HG03139 (cell line): Measurements from ENCODE around the gene PRR20D.
"Not testable (repeated sequence)": the region's sequence is repeated elsewhere in the genome, so short reads cannot be mapped to it uniquely, and the experiment has no call there.

Experiments used
- ATAC-seq: cut with Tn5 transposase; IDR thresholded peaks from one replicate; pipeline ENCODE4 v1.9.1; 2021; ENCODE audit not compliant: unreplicated experiment

Gene PRR20D

DNA sequence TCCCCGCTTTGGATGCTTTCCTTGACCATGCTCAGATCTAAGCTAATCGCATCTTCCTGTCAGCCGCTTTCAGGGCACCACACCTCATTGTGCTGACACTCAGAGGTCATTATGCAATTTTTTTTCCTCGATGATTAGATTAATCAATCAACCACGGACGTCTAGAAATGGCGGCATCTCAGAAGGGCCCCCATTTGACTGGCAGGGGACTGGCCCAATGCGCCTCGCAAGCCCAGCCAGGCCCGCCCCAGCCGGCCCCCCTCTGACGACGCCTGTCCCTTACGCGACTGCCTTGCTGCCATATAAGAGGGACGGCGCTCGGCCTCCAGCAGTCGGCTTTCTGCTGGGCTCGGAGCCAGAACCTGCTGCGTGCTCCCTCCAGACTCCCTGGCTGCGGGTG lies at the start of gene PRR20D:
Gene PRR20D (plus strand): TSS at position 301 of the 400 bp plus-strand sequence. CDS start 387 bp downstream, outside the sequence.
- not testable (repeated sequence) for ATAC-seq

DNA sequence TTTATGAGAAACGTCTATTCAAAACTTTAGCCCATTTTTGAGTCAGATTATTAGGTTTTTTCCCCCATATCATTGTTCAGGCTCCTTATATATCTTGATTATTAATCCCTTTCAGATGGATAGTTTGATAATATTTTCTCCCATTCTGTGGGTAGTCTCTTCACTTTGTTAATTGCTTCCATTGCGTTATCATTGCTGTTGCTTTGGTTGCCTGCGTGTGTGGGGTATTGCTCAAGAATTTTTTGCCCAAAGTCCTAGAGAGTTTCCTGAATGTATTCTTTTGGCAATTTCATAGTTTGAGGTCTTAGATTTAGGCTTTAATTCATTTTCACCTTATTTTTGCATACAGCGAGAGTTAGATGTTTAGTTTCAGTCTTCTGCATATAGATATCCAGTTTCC lies 45.5 kb upstream of the PRR20D start:
- ATAC-seq = no peak

DNA sequence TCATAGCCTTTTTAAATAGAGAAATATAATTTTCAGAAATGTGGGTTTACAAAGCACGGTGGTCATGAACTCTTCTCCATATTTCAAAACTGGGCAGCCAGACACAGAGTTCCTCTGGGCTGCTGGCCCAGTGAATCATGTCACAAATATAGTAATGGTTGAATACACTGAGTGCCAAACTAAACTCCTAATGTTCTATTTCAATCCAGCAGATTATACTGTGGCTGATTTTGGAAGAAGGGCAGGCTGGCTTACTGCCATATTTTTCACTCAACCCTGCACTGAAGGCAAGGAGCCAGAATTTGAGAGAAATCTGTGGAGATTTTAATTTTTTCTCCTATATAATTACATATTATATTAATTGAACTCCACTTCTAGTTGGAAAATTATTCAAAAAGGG lies 36.8 kb upstream of the PRR20D start:
- ATAC-seq = no peak

DNA sequence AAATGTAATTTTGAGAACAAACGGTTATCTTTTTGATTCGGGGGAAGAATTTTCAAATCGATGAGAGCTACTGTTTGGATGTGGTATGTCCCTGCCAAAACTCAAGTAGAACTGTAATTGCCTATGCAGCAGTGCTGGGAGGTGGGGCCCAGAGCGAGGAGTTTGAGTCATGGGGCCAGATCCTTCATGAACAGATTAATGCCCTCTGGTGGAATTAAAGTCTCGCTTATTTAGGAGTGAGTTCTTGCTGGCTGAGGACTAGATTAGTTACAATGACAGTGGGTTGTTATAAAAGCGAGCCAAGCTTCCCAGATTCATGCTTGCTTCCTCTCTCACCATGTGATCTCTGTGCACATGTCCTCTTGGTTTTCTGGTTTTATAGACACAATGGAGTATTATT lies 31.5 kb upstream of the PRR20D start:
- no peak for ATAC-seq

DNA sequence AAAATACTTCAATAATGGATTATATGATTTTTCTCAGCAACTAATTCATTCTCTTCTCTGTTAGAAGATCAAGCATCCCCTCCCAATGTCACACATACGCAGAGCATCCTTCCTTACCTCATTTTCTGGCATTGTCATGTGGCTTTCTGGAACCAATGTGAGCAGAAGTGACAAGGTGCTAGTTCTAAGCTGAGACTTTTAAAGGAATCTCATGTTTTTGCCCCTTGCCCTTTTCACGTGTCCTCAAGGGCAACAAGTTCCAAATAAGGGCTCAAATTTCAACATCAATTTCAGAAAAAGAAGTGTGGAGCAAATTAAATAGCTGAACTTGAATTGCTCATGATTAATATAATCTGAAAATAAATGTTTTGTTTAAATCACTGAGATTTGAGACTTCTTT lies 24.3 kb upstream of the PRR20D start:
- ATAC-seq = no peak

DNA sequence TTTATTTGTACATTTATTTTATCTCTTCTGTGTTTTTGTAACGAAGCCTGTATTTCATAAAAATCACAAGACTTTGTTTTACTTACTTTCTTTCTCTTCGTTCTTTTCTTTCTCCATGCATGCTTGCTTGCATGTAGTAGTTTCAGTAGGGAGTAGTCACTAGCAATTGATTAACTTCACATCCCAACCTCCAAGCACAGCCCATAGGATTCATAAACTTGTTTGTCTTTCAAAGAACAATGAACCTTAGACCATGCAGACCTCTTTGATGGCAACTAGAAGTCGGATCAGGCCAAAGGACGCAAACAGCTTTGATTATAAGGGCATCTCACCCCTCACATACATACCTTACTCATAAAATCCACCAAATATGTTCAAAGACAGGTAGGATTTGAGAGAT lies 22.8 kb upstream of the PRR20D start:
- ATAC-seq = no peak

DNA sequence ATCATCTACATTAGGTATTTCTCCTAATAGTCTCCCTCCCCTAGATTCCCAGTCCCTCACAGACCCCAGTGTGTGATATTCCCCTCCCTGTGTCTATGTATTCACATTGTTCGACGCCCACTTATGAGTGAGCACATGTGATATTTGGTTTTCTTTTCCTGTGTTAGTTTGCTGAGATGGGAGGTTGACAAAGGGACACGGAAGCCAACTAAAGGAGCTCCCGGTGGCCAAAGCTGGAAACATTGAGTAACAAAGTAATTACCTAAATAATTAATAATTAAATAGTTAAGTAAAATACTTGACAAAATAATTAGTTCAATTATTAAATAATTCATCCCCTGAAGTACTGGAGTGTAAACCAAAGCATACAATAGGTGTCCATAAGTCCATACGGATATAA lies 21.4 kb upstream of the PRR20D start:
- no peak for ATAC-seq

DNA sequence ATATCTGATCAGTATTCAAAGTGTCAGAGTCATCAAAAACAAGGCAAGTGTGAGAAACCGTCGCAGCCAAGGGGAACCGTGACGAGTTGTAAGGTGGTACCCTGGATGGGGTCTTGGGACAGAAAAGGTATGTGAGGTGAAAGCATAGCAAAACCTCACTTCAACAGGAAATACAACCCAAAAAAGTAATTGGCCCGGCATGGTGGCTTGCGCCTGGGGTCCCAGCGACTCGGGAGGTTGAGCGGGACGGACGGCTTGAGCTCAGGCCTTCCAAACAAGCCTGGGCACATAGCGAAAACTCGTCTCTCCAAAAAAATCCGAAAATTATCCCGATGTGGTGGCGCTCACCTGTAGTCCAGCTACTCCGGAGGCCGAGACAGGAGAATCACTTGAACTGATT lies 20.7 kb upstream of the PRR20D start:
- ATAC-seq = not testable (repeated sequence)

DNA sequence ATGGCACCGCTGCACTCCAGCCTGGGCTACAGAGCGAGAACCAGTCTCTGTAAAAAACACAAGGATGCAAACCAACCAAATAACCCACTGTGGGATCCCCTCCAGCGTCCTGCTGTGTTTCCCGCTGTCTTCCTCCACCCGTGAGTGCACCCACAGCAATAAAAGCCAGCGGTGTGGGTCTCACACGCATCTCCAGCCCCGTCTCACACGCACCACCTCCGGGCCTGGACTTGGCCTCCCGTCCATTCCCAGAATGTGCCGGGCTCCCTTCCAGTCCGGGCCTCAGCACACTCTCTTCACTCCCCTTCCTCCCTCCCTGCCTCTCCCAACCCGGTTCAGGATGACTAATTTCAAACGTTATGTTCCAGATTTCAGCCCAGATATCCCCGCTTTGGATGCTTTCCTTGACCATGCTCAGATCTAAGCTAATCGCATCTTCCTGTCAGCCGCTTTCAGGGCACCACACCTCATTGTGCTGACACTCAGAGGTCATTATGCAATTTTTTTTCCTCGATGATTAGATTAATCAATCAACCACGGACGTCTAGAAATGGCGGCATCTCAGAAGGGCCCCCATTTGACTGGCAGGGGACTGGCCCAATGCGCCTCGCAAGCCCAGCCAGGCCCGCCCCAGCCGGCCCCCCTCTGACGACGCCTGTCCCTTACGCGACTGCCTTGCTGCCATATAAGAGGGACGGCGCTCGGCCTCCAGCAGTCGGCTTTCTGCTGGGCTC lies 20.0 kb upstream of the PRR20D start, which contains the start of gene PRR20A:
Gene PRR20A (plus strand): TSS at position 684 of the 734 bp plus-strand sequence. CDS start 387 bp downstream, outside the sequence.
- not testable (repeated sequence) for ATAC-seq

DNA sequence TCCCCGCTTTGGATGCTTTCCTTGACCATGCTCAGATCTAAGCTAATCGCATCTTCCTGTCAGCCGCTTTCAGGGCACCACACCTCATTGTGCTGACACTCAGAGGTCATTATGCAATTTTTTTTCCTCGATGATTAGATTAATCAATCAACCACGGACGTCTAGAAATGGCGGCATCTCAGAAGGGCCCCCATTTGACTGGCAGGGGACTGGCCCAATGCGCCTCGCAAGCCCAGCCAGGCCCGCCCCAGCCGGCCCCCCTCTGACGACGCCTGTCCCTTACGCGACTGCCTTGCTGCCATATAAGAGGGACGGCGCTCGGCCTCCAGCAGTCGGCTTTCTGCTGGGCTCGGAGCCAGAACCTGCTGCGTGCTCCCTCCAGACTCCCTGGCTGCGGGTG lies 13.2 kb upstream of the PRR20D start, which contains the start of gene PRR20B:
Gene PRR20B (plus strand): TSS at position 301 of the 400 bp plus-strand sequence. CDS start 387 bp downstream, outside the sequence.
- ATAC-seq = not testable (repeated sequence)

DNA sequence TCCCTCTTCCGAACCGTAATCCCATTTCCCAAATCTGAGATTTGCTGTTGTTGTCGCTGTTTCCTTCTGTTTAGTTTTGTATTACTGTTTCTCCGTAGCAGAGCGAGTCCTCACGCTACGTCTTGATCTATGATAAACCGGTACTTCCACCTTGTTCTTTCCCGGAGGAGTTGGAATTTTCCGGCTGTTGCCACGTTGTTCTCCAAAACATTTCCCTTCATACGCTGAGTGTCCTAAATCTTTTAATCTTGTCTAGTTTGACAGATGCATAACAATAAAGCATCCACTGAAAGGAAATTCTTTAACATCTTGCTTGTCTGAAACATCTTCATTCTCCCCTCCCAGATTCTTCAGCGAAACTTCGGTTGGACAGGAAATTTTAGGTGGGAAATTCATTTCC lies 12.3 kb upstream of the PRR20D start:
- not testable (repeated sequence) for ATAC-seq

DNA sequence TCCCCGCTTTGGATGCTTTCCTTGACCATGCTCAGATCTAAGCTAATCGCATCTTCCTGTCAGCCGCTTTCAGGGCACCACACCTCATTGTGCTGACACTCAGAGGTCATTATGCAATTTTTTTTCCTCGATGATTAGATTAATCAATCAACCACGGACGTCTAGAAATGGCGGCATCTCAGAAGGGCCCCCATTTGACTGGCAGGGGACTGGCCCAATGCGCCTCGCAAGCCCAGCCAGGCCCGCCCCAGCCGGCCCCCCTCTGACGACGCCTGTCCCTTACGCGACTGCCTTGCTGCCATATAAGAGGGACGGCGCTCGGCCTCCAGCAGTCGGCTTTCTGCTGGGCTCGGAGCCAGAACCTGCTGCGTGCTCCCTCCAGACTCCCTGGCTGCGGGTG lies 6.7 kb upstream of the PRR20D start, which contains the start of gene PRR20C:
Gene PRR20C (plus strand): TSS at position 301 of the 400 bp plus-strand sequence. CDS start 387 bp downstream, outside the sequence.
- not testable (repeated sequence) for ATAC-seq

DNA sequence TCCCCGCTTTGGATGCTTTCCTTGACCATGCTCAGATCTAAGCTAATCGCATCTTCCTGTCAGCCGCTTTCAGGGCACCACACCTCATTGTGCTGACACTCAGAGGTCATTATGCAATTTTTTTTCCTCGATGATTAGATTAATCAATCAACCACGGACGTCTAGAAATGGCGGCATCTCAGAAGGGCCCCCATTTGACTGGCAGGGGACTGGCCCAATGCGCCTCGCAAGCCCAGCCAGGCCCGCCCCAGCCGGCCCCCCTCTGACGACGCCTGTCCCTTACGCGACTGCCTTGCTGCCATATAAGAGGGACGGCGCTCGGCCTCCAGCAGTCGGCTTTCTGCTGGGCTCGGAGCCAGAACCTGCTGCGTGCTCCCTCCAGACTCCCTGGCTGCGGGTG lies 6.5 kb downstream of the PRR20D start, which contains the start of gene PRR20E:
Gene PRR20E (plus strand): TSS at position 301 of the 400 bp plus-strand sequence. CDS start 387 bp downstream, outside the sequence.
- not testable (repeated sequence) for ATAC-seq

DNA sequence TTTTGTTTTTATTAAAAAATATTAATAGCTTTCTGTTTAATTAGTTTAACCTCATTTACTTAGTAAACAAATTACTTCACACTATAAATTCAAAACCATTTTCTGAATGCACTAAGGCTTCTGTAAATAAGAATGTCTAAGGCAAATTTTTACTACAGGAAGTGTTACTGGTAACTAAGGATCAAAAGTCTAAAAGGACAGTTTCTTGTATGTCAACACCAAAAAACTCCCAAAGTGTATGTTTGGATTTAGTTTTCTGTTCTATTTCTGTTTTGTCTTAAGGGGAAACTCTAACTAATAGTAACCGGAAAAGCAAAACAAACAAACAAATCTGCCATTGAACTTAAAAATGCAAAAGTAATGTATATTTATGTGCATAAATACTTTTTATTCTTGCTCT lies 31.2 kb downstream of the PRR20D start:
- ATAC-seq = no peak

DNA sequence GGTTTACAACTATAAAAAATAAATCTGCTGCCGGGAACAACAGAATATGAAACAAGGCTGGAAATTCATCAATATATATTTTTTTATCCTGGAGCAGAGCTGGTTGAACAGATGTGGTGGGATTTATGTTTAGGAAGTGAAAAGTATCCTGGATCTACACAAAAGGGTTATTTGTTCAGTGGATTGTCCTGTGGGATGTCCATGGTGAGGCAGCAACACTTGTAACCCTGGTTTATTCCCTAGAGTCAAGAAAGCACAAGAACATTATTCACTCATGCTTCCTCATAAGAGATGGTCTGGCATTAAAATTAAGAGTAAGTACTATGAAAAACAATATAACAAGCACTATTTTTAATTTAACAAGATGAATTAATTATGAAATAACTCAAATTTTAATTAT lies 52.6 kb downstream of the PRR20D start:
- no peak for ATAC-seq
